Endothelial cell of umbilical vein (primary cell): Measurements from ENCODE around the gene FOXK1.

ENCODE experiments used
- CTCF ChIP-seq, 2 donors: IDR thresholded peaks; 1 replicate in 1 of 2; 2 replicates in 1 of 2; pipeline ENCODE4 v1.5.1; 2011; ENCODE audit warnings: low read length in 2 of 2, mild to moderate bottlenecking in 2 of 2, moderate library complexity in 2 of 2, control low read depth in 1 of 2, inconsistent platforms in 1 of 2, low read depth in 1 of 2; ENCODE audit not compliant: insufficient read depth in 1 of 2; ENCODE audit errors: extremely low read depth in 1 of 2
- EZH2 ChIP-seq: IDR thresholded peaks from 2 replicates; pipeline ENCODE4 v1.6.1; 2012; ENCODE audit warnings: borderline replicate concordance, low read depth, mild to moderate bottlenecking, moderate library complexity, low read length, inconsistent platforms; ENCODE audit not compliant: severe bottlenecking
- FOS ChIP-seq: IDR thresholded peaks from 2 replicates; pipeline ENCODE4 v1.6.1; 2011; ENCODE audit warnings: mild to moderate bottlenecking, low read length, moderate library complexity, borderline replicate concordance; ENCODE audit not compliant: insufficient read depth
- GATA2 ChIP-seq: IDR thresholded peaks from 2 replicates; pipeline ENCODE4 v1.7.0; 2011; ENCODE audit warnings: low read depth, mild to moderate bottlenecking, moderate library complexity, mixed read lengths, low read length; ENCODE audit not compliant: insufficient read length, insufficient read depth
- JUN ChIP-seq: IDR thresholded peaks from 2 replicates; pipeline ENCODE4 v1.6.1; 2011; ENCODE audit warnings: borderline replicate concordance, low read depth; ENCODE audit not compliant: insufficient read length, insufficient read depth
- MAX ChIP-seq: IDR thresholded peaks from 2 replicates; pipeline ENCODE4 v1.6.1; 2011; ENCODE audit not compliant: insufficient read depth, insufficient read length
- MYC ChIP-seq: IDR thresholded peaks from one replicate; pipeline ENCODE4 v1.6.1; 2011; ENCODE audit warnings: mild to moderate bottlenecking, low read depth, low read length
- POLR2A ChIP-seq: IDR thresholded peaks from 2 replicates; pipeline ENCODE4 v1.6.1; 2012; ENCODE audit warnings: low read depth, mild to moderate bottlenecking, control low read depth, low read length
- POLR2AphosphoS5 ChIP-seq: IDR thresholded peaks from 2 replicates; pipeline ENCODE4 v1.6.1; 2012; ENCODE audit warnings: low read depth, mild to moderate bottlenecking, control low read depth, low read length, moderate library complexity; ENCODE audit not compliant: insufficient read depth

- no peak for TF ChIP-seq CTCF (IDR thresholded peaks at IDR 0.05; ENCODE audit: extremely low read depth in 1 of 2, insufficient read depth in 1 of 2, low read depth in 1 of 2, low read length in 2 of 2)
- no peak for TF ChIP-seq POLR2A
- TF ChIP-seq EZH2 = no peak
- no peak for TF ChIP-seq MAX
- no peak for TF ChIP-seq POLR2AphosphoS5
- TF ChIP-seq MYC = no peak
- no peak for TF ChIP-seq FOS
- TF ChIP-seq GATA2 = no peak
- TF ChIP-seq JUN = no peak
These were observed 119.7 kb downstream of the FOXK1 start for GRCh38 chr7:4801839-4802231.
